Astrocyte of the hippocampus (primary cell): ENCODE measurements around the gene MTUS2.
"Not testable (repeated sequence)": the region's sequence is repeated elsewhere in the genome, so short reads cannot be mapped to it uniquely, and the experiment has no call there.

Experiments
- DNase-seq: peaks from one replicate; pipeline ENCODE4 v3.0.0; 2011; ENCODE audit warnings: low read depth, low spot score

Gene MTUS2

GRCh38 chr13:28958018-28958417 is 137.9 kb downstream of the MTUS2 start:
- DNase-seq = no peak

- no peak for DNase-seq
Observed at GRCh38 chr13:28958441-28958840, 138.3 kb downstream of the MTUS2 start.

- no peak for DNase-seq
Observed at GRCh38 chr13:28964052-28964451, 143.9 kb downstream of the MTUS2 start.

GRCh38 chr13:28964803-28965202 is 144.7 kb downstream of the MTUS2 start:
- DNase-seq = no peak

GRCh38 chr13:28967029-28967915 is 147.1 kb downstream of the MTUS2 start:
- DNase-seq = no peak

GRCh38 chr13:28976195-28976594 is 156.1 kb downstream of the MTUS2 start:
- no peak for DNase-seq

- no peak for DNase-seq
Observed at GRCh38 chr13:28976636-28977035, 156.5 kb downstream of the MTUS2 start.

DNA sequence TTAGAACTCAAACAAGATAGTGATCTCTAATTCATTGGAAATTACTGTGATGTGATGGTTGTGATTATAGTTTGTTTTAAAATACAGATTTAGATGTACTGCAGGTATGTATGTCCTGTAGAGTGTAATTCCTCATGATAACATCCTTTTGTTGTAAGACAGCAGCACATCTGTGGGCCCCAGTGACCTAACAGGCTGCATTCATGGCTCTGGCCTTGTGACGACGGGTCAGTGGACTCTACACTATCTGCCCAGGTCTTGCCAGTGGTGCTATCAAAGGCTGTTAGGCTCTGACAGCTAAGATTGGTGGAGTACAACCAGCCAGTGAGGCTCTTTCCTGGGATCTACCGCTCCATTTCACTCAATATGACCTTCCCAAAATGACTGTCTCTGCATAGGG is 158.4 kb downstream of the MTUS2 start:
- no peak for DNase-seq

- DNase-seq = no peak
Observed at GRCh38 chr13:28981530-28981929, 161.4 kb downstream of the MTUS2 start.

DNA sequence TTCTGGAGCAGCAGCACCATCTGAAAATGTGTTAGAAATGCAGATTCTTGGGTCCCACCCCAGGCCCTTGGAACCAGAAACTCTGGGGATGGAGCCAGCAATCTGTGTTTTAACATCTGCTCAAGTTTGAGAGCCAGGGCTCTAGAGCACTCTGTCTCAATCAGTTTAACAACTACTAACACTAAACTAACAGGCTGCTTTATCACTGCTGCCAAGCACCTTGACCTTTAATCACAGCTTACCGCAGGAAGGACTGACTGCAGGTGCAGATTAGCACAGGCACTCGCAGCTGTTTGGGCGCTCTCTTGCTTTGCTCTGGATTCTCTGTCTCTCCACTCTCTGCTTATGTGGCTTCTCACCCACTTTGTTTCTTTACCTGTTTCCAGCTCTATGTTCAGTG is 163.5 kb downstream of the MTUS2 start:
- DNase-seq = no peak

DNA sequence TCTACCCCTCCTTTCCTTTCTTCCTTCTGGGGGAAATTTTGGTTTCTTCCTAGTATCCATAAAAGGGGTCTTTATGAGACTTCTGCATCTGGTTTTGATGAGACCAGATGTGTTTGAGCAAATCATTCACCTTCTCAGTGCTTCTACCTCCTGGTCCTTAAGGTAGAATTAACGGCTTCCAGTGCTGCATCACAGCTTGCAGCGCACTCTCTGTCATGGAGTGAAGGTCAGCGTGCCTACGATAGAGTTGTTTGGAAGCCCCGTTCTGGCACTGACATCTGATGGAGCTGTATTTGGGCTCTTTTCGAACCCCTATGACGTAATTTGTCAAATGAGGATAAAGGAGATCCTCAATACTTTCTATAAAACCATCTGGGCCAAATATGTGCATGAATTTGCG is 164.2 kb downstream of the MTUS2 start:
- DNase-seq = no peak

DNA sequence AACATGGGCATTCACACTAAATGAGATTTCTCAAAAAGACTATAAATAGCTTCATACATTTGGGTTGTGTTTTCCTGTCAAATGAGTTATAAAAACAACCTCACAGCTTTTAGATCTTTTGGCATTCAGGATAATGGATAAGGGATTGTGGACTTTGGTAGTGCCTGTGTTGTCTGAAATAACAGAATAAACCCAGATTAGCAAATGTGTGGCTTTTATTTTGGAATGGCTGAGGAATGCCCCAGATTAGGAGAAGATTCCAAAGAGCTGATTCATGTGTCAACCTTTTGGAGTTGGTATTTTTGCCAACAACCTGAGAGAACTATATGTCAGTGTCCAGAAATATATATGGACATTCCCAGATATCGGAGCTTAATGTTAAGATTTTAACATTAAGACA is 164.7 kb downstream of the MTUS2 start:
- no peak for DNase-seq

DNA sequence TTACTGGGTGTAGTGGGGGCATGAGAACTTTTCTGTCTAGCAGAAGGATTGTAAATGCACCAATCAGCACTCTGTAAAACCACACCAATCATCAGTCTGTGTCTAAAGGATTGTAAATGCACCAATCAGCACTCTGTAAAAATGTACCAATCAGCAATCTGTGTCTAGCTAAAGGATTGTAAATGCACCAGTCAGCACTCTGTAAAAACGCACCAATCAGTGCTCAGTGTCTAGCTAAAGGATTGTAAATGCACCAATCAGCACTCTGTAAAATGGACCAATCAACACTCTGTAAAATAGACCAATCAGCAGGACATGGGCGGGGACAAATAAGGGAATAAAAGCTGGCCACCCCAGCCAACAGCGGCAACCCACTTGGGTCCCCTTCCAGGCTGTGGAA is 170.2 kb downstream of the MTUS2 start:
- not testable (repeated sequence) for DNase-seq

- DNase-seq = no peak
Observed at GRCh38 chr13:28991764-28992163, 171.6 kb downstream of the MTUS2 start.

GRCh38 chr13:29000826-29001225 is 180.7 kb downstream of the MTUS2 start:
- DNase-seq = no peak

DNA sequence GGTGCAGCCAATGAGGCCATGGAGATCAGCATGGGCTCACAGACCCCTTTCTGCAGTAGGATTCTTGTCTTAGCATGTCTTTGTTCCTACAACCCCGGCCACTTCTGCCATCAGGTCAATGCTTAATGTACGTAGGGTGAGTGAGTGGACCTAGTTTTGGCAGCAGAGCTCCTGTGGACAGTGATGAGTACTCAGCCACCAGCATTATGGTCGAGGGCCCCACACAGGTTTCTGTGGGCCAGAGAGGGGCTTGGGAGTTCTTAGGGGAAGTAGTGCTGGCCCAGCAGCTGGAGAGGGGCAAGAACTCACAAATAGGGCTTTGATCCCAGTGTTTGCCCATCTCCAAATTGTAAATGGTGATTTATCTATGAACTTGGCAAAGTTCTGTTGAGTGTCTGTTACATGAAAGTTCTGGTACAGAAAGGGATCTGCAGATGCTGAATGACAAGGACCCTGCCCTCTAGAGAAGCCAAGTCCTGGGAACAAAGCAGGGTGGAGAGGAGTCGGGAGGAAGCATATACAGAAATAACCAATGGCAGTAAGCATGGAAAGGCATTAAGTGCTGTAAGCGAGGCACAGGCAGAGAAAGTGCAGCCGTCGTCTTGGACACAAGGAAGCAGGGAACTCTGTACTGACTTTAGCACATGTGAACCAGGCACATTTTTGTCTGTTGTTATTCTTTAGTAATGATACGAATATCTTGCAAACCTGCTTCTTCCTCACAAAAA is 185.1 kb downstream of the MTUS2 start:
- no peak for DNase-seq

GRCh38 chr13:29005763-29006120 is 185.6 kb downstream of the MTUS2 start:
- no peak for DNase-seq

- DNase-seq = no peak
Observed at GRCh38 chr13:29006359-29006850, 186.3 kb downstream of the MTUS2 start.

DNA sequence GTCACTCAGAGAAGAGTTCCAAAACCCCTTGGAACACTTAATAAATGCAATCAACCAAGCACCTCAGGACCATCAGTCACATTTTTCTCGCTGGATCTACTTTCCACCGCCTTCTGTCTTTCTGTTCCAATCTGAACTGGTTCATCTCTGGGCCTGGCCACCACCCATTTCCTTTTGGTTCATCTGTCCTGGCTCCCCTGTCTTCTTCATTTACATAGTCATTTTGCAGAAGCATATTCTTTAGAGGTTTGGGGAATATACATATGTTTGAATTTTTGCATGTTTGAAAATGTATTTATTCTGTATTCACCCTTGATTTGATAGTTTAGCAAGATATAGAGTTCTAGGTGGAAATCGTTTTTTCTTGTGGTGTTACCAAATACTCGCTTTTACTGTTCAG is 188.2 kb downstream of the MTUS2 start:
- no peak for DNase-seq

DNA sequence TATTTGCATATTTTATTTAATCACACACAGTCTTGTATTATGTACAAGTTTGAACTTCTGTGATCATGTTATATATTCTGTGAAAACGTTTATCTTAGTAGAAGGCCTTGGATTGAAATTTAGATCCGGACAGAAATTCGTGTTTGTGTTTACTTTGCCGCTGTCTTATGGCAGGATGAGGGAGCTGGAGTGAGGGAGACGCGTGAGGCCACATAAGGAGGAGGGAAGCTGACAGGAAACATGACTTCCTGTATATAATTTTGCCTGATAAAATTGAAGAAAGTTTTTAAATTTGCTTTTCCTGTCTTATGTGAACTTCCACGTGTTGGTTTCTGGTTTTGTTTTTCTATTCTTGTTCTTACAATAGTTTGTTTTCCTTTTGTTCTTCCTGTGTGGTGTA is 200.2 kb downstream of the MTUS2 start:
- no peak for DNase-seq

GRCh38 chr13:29021311-29021710 is 201.2 kb downstream of the MTUS2 start:
- DNase-seq = no peak

GRCh38 chr13:29021717-29022116 is 201.6 kb downstream of the MTUS2 start:
- no peak for DNase-seq

- DNase-seq = no peak
Observed at GRCh38 chr13:29022410-29022809, 202.3 kb downstream of the MTUS2 start.
